Trophoblast cell (in vitro differentiated cells and primary cell): Measurements from ENCODE around the gene SMURF1.

Experiments
- DNase-seq, 2 donors: peaks; one replicate each; pipeline ENCODE4 v3.0.0-alpha.2; 2016
- H2AFZ ChIP-seq: 2 replicates; pipeline ENCODE4 v1.6.1; 2013; ENCODE audit warnings: low read length, moderate library complexity, mild to moderate bottlenecking; ENCODE audit not compliant: insufficient read depth, poor library complexity
- H2AK5ac ChIP-seq: 2 replicates; pipeline ENCODE4 v1.6.1; 2013; ENCODE audit warnings: mild to moderate bottlenecking, low read length
- H2BK120ac ChIP-seq: 2 replicates; pipeline ENCODE4 v1.6.1; 2013; ENCODE audit warnings: low read length, mild to moderate bottlenecking, moderate library complexity; ENCODE audit not compliant: insufficient read depth, poor library complexity
- H2BK12ac ChIP-seq: 2 replicates; pipeline ENCODE4 v1.6.1; 2013; ENCODE audit warnings: mild to moderate bottlenecking, low read length, moderate library complexity
- H2BK5ac ChIP-seq: 2 replicates; pipeline ENCODE4 v1.6.1; 2013; ENCODE audit warnings: low read length, low read depth, moderate library complexity, mild to moderate bottlenecking; ENCODE audit not compliant: poor library complexity
- H3K14ac ChIP-seq: 2 replicates; pipeline ENCODE4 v1.6.1; 2013; ENCODE audit warnings: mild to moderate bottlenecking, low read length
- H3K18ac ChIP-seq: 2 replicates; pipeline ENCODE4 v1.6.1; 2013; ENCODE audit warnings: mild to moderate bottlenecking, low read length
- H3K23ac ChIP-seq: 2 replicates; pipeline ENCODE4 v1.6.1; 2013; ENCODE audit warnings: low read length
- H3K27ac ChIP-seq: 2 replicates; pipeline ENCODE4 v1.5.1; 2013; ENCODE audit warnings: low read depth, mild to moderate bottlenecking, inconsistent platforms, low read length, moderate library complexity
- H3K27me3 ChIP-seq: 2 replicates; pipeline ENCODE4 v1.6.1; 2013; ENCODE audit warnings: inconsistent platforms, mild to moderate bottlenecking, low read length, moderate library complexity; ENCODE audit not compliant: insufficient read depth
- H3K36me3 ChIP-seq, 2 experiments: 1 replicate in 1 of 2; 2 replicates in 1 of 2; pipeline ENCODE4 v1.6.1; 2013; ENCODE audit warnings: low read length in 2 of 2, mild to moderate bottlenecking in 2 of 2, moderate library complexity in 1 of 2; ENCODE audit not compliant: insufficient read depth in 2 of 2, control insufficient read depth in 1 of 2
- H3K4ac ChIP-seq: 2 replicates; pipeline ENCODE4 v1.6.1; 2013; ENCODE audit warnings: low read depth, mild to moderate bottlenecking, low read length, moderate library complexity
- H3K4me1 ChIP-seq, 2 experiments: 1 replicate in 1 of 2; 2 replicates in 1 of 2; pipeline ENCODE4 v1.6.1; 2013; ENCODE audit warnings: low read length in 2 of 2, mild to moderate bottlenecking in 2 of 2, moderate library complexity in 1 of 2; ENCODE audit not compliant: insufficient read depth in 2 of 2, control insufficient read depth in 1 of 2
- H3K4me2 ChIP-seq: 2 replicates; pipeline ENCODE4 v1.6.1; 2013; ENCODE audit warnings: inconsistent platforms, mild to moderate bottlenecking, low read length, moderate library complexity
- H3K4me3 ChIP-seq: 2 replicates; pipeline ENCODE4 v1.5.1; 2013; ENCODE audit warnings: mild to moderate bottlenecking, low read depth, low read length, inconsistent platforms
- H3K79me1 ChIP-seq: one replicate; pipeline ENCODE4 v1.6.1; 2013; ENCODE audit warnings: low read length
- H3K79me2 ChIP-seq: 2 replicates; pipeline ENCODE4 v1.6.1; 2013; ENCODE audit warnings: low read length, mild to moderate bottlenecking; ENCODE audit not compliant: control insufficient read depth, insufficient read depth, poor library complexity
- H3K9ac ChIP-seq: 2 replicates; pipeline ENCODE4 v1.6.1; 2013; ENCODE audit warnings: mild to moderate bottlenecking, low read length
- H3K9me3 ChIP-seq: 2 replicates; pipeline ENCODE4 v1.6.1; 2013; ENCODE audit warnings: low read depth, mild to moderate bottlenecking, control low read depth, inconsistent platforms, low read length; ENCODE audit not compliant: insufficient read depth
- H4K12ac ChIP-seq: 2 replicates; pipeline ENCODE4 v1.6.1; 2013; ENCODE audit warnings: low read depth, mild to moderate bottlenecking, low read length, moderate library complexity
- H4K8ac ChIP-seq: 2 replicates; pipeline ENCODE4 v1.6.1; 2013; ENCODE audit warnings: low read depth, mild to moderate bottlenecking, low read length, moderate library complexity
- H4K91ac ChIP-seq: one replicate; pipeline ENCODE4 v1.6.1; 2013; ENCODE audit warnings: low read depth, mild to moderate bottlenecking, low read length, moderate library complexity
- WGBS: extraction: QIAGEN DNeasy Blood & Tissue Kit; methylation state at CpG from one replicate; pipeline ENCODE4 v1.1.7; 2013; ENCODE audit warnings: missing lambda C conversion rate; ENCODE audit not compliant: insufficient read length, insufficient coverage; ENCODE audit errors: extremely low coverage; 5-methylcytosine and 5-hydroxymethylcytosine counted together

The SMURF1 gene

DNA sequence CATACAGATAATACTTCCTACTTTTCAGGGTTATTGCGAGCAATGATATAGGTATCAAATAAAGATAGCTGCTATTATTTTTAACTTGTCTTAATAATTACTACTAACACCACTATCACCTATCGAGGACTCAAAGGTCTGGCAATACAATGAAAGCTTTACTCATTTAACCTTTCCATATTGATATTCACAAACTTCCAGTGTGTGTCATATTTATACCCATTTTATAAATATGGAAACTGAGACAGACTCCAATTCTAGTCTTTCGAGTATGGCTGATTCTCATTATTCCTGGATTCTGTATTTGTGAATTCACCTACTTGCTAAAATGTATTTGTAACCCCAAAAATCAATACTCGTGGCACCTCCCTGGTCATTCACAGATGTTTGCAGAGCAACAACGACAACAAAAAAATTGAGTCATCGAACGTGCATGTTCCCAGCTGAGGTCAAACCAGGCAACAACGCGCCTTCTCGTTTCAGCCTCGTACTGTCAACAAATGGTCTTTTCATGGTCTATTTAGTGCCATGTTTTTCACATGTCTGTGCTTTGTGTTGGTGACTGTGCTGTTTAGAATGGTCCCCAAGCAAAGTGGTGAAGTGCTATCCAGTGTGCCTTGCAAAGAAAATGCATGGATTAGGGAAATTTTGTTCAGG is 51.7 kb downstream of the SMURF1 start:
- Histone ChIP-seq H4K12ac (no peak overlapping the region), H3K79me2 (peaks cover 11% of the 10 kb centered on the region), H3K79me1 (peaks cover 4% of the 10 kb centered on the region), H3K23ac (no peak overlapping the region), H2AFZ (no peak overlapping the region), H3K18ac (no peak overlapping the region), H3K4ac (peak overlapping the region; percentile 26), H4K8ac (no peak overlapping the region), H3K9ac (no peak overlapping the region), H2BK120ac (no peak overlapping the region), H3K4me1 (peaks cover 4 to 6% of the 10 kb centered on the region in 2 experiments), H3K4me3 (no peak overlapping the region), H2BK5ac (no peak overlapping the region), H3K14ac (no peak overlapping the region), H3K36me3 (no peaks in the 10 kb centered on the region), H3K27me3 (no peaks in the 10 kb centered on the region), H4K91ac (no peak overlapping the region), H2AK5ac (no peak overlapping the region), H3K4me2 (no peak overlapping the region), H3K9me3 (no peaks in the 10 kb centered on the region), H3K27ac (no peak overlapping the region), H2BK12ac (no peak overlapping the region)
- DNase-seq: peak in 1 of 2 donors; percentile 35
- WGBS: no CpG with 5 or more reads among the region's 11 CpGs

DNA sequence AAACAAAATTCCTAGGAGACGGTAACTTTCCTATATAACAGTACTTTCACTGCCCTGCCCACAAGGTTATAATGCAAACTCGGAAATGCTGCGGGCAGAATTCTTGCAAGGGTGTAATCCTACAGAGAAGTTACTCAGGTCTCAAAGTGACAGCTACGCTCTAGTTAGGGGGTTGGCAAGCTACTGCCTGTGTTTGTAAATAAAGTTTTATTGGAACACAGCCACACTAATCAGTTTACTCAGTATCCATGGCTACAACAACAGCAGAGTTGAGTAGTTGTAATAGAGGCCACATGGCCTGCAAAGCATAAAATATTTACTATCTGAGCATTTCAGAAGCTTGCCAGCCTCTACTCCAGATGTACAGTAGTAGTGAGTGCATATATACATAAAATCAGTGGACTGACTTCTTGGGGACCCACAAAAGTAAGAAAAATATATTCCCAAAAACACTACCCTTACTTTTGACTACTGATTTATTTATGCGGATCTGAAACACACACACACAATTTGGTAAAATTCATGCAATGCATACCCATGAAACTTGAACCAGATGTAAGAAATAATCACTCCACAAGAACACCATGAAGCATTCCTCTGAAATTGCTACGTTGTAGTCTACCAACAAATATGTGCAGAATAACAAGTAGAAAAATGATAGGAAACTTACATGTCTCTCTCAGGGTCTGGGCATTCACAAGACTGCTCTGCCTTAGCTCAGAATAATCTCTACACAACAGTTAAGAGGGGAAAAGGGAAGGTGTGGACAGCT is 53.0 kb downstream of the SMURF1 start:
- Histone ChIP-seq H3K79me1 (peaks cover 3% of the 10 kb centered on the region), H3K79me2 (peaks cover 9% of the 10 kb centered on the region)
- no CpG with 5 or more reads among the region's 6 CpGs for WGBS

GRCh38 chr7:99089914-99090629 is 53.8 kb downstream of the SMURF1 start:
- no peak overlapping the region for H3K14ac ChIP-seq
- H4K12ac ChIP-seq: no peak overlapping the region
- no peak overlapping the region for H2BK12ac ChIP-seq
- no peak overlapping the region for H2BK120ac ChIP-seq
- H3K9ac ChIP-seq: no peak overlapping the region
- no peaks in the 10 kb centered on the region for H3K4me1 ChIP-seq
- no peak overlapping the region for H4K91ac ChIP-seq
- no peaks in the 10 kb centered on the region for H3K36me3 ChIP-seq
- H3K79me2 ChIP-seq: peaks cover 5% of the 10 kb centered on the region
- no peak overlapping the region for H3K27ac ChIP-seq
- no peaks in the 10 kb centered on the region for H3K79me1 ChIP-seq
- no peak overlapping the region for H3K23ac ChIP-seq
- no peak overlapping the region for H3K18ac ChIP-seq
- H2AK5ac ChIP-seq: no peak overlapping the region
- H3K4ac ChIP-seq: peak overlapping the region; percentile 78
- H3K27me3 ChIP-seq: no peaks in the 10 kb centered on the region
- H2AFZ ChIP-seq: no peak overlapping the region
- DNase-seq: no peak
- no peaks in the 10 kb centered on the region for H3K9me3 ChIP-seq
- WGBS: no CpG with 5 or more reads among the region's 7 CpGs
- H3K4me3 ChIP-seq: no peak overlapping the region
- no peak overlapping the region for H4K8ac ChIP-seq
- no peak overlapping the region for H2BK5ac ChIP-seq
- no peak overlapping the region for H3K4me2 ChIP-seq

More for the DNA sequence above, 53.0 kb downstream of the SMURF1 start:
- Histone ChIP-seq H2BK120ac (no peak overlapping the region), H3K36me3 (no peaks in the 10 kb centered on the region), H3K23ac (no peak overlapping the region), H3K4me3 (no peak overlapping the region), H3K14ac (no peak overlapping the region), H3K27me3 (no peaks in the 10 kb centered on the region), H2BK12ac (no peak overlapping the region), H3K9me3 (no peaks in the 10 kb centered on the region), H4K8ac (no peak overlapping the region), H3K18ac (no peak overlapping the region), H3K4me2 (no peak overlapping the region), H2AK5ac (no peak overlapping the region), H2BK5ac (no peak overlapping the region), H3K27ac (no peak overlapping the region), H3K4ac (peak overlapping the region; percentile 89), H2AFZ (no peak overlapping the region), H3K9ac (no peak overlapping the region), H4K91ac (no peak overlapping the region), H4K12ac (no peak overlapping the region), H3K4me1 (peaks cover 4% of the 10 kb centered on the region in 2 experiments)
- peak; percentile 69 to 81 for DNase-seq

DNA sequence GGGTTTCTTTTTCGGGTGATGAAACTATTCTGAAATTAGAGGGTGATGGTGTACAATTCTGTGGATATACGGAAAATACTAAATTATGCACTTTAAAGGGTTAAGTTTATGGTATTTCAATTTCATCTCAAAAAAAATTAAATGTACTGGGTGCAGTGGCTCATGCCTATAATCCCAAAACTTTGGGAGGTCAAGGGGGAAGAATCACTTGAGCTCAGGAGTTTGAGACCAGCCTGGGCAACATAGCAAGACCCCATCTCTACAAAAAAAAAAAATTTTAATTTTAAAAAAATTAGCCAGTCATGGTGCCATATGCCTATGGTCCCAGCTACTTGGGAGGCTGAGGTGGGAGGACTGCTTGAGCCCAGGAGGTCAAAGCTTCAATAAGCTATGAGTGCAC is 57.0 kb downstream of the SMURF1 start:
- Histone ChIP-seq H4K91ac (no peak overlapping the region), H3K23ac (no peak overlapping the region), H3K9ac (no peak overlapping the region), H4K8ac (no peak overlapping the region), H2BK120ac (no peak overlapping the region), H3K79me2 (peaks cover 2% of the 10 kb centered on the region), H2AK5ac (no peak overlapping the region), H3K9me3 (no peaks in the 10 kb centered on the region), H2BK12ac (no peak overlapping the region), H3K4me2 (no peak overlapping the region), H3K4me3 (no peak overlapping the region), H3K27ac (no peak overlapping the region), H3K4ac (peak overlapping the region; percentile 89), H3K36me3 (peaks cover 0 to 2% of the 10 kb centered on the region in 2 experiments), H2BK5ac (no peak overlapping the region), H4K12ac (no peak overlapping the region), H3K4me1 (no peaks in the 10 kb centered on the region), H2AFZ (no peak overlapping the region), H3K14ac (no peak overlapping the region), H3K79me1 (no peaks in the 10 kb centered on the region), H3K27me3 (no peaks in the 10 kb centered on the region), H3K18ac (no peak overlapping the region)
- WGBS: no CpG with 5 or more reads among the region's 2 CpGs
- no peak for DNase-seq
